HepG2 (cell line): Measurements from ENCODE around the gene ARHGAP33. TPM values are rescaled to one million over a fixed set of nuclear protein-coding genes. Genes with fewer than 3 reads are reported as not detected.

ENCODE experiments used
- ADNP ChIP-seq: sonication (generic); formaldehyde crosslinking; IDR thresholded peaks from 2 replicates; pipeline ENCODE4 v1.4.0; 2020; ENCODE audit warnings: missing genetic modification reagents
- CBX5 ChIP-seq: sonication (generic); formaldehyde crosslinking; IDR thresholded peaks from 2 replicates; pipeline ENCODE4 v1.4.0; 2020; ENCODE audit warnings: missing genetic modification reagents, borderline replicate concordance
- DNMT3B ChIP-seq: conservative IDR thresholded peaks from 2 replicates; pipeline ENCODE4 v1.6.1; 2016; ENCODE audit warnings: missing biosample characterization, control low read depth
- ELF1 ChIP-seq: sonication (generic); formaldehyde crosslinking; IDR thresholded peaks from 2 replicates; pipeline ENCODE4 v1.4.0; 2020; ENCODE audit warnings: missing genetic modification reagents
- FOXK2 ChIP-seq: fragments of 450-650 bp; IDR thresholded peaks from 2 replicates; pipeline ENCODE4 v1.6.1; 2016
- HOXA5 ChIP-seq: sonication (generic); formaldehyde crosslinking; IDR thresholded peaks from 2 replicates; pipeline ENCODE4 v1.4.0; 2020; ENCODE audit warnings: missing genetic modification reagents
- JUN ChIP-seq: sonication (generic); formaldehyde crosslinking; IDR thresholded peaks from 2 replicates; pipeline ENCODE4 v1.4.0; 2020; ENCODE audit warnings: mild to moderate bottlenecking, missing genetic modification reagents
- KAT7 ChIP-seq: IDR thresholded peaks from 2 replicates; pipeline ENCODE4 v1.6.1; 2018; ENCODE audit warnings: borderline replicate concordance, missing compliant biosample characterization
- KDM2A ChIP-seq: sonication (generic); formaldehyde crosslinking; IDR thresholded peaks from 2 replicates; pipeline ENCODE4 v1.4.0; 2020; ENCODE audit warnings: low read depth, missing genetic modification reagents, borderline replicate concordance
- MEIS2 ChIP-seq: sonication (generic); formaldehyde crosslinking; IDR thresholded peaks from 2 replicates; pipeline ENCODE4 v1.9.0; 2021; ENCODE audit warnings: mild to moderate bottlenecking, missing genetic modification reagents
- NCOA5 ChIP-seq: sonication (generic); formaldehyde crosslinking; IDR thresholded peaks from 2 replicates; pipeline ENCODE4 v1.4.0; 2020; ENCODE audit warnings: missing genetic modification reagents
- RELA ChIP-seq: sonication (generic); formaldehyde crosslinking; IDR thresholded peaks from 2 replicates; pipeline ENCODE4 v1.4.0; 2020; ENCODE audit warnings: missing genetic modification reagents
- SOX13 ChIP-seq, 3 experiments: fragments of 450-650 bp in 1 of 3; sonication (generic) in 1 of 3; formaldehyde crosslinking in 1 of 3; IDR thresholded peaks in 2 of 3; conservative IDR thresholded peaks in 1 of 3; 2 replicates each; pipeline versions ENCODE4 v1.5.0 to v1.6.1; 2016 to 2020; ENCODE audit warnings: antibody characterized with exemption in 1 of 3, mild to moderate bottlenecking in 1 of 3, missing compliant biosample characterization in 1 of 3, missing genetic modification reagents in 1 of 3, moderate library complexity in 1 of 3
- TBL1XR1 ChIP-seq: fragments of 150-350 bp; IDR thresholded peaks from 2 replicates; pipeline ENCODE4 v1.6.1; 2014; ENCODE audit warnings: borderline replicate concordance, low read length; ENCODE audit not compliant: partially characterized antibody
- THAP11 ChIP-seq: IDR thresholded peaks from 2 replicates; pipeline ENCODE4 v1.6.1; 2016; ENCODE audit warnings: missing biosample characterization, missing genetic modification reagents
- ZNF263 ChIP-seq: sonication (generic); formaldehyde crosslinking; IDR thresholded peaks from 2 replicates; pipeline ENCODE4 v1.4.0; 2020; ENCODE audit warnings: missing genetic modification reagents
- ZNF292 ChIP-seq: sonication (generic); formaldehyde crosslinking; IDR thresholded peaks from 2 replicates; pipeline ENCODE4 v1.8.1; 2022; ENCODE audit warnings: mild to moderate bottlenecking, low read depth, missing genetic modification reagents, borderline replicate concordance
- ZNF296 ChIP-seq: sonication (generic); formaldehyde crosslinking; conservative IDR thresholded peaks from 2 replicates; pipeline ENCODE4 v1.5.0; 2020; ENCODE audit warnings: mild to moderate bottlenecking, missing genetic modification reagents
- ZNF3 ChIP-seq: IDR thresholded peaks from 2 replicates; pipeline ENCODE4 v1.7.0; 2017; ENCODE audit warnings: inconsistent platforms
- ZNF44 ChIP-seq: sonication (generic); formaldehyde crosslinking; IDR thresholded peaks from 2 replicates; pipeline ENCODE4 v1.5.1; 2020; ENCODE audit warnings: mild to moderate bottlenecking, missing genetic modification reagents
- ZNF605 ChIP-seq: sonication (generic); formaldehyde crosslinking; IDR thresholded peaks from 2 replicates; pipeline ENCODE4 v1.8.0; 2022; ENCODE audit warnings: mild to moderate bottlenecking, missing genetic modification reagents
- ZSCAN20 ChIP-seq: sonication (generic); formaldehyde crosslinking; IDR thresholded peaks from 2 replicates; pipeline ENCODE4 v1.4.0; 2020; ENCODE audit warnings: missing genetic modification reagents, mild to moderate bottlenecking, borderline replicate concordance
- ZSCAN25 ChIP-seq: sonication (generic); formaldehyde crosslinking; IDR thresholded peaks from 2 replicates; pipeline ENCODE4 v1.8.0; 2022; ENCODE audit warnings: mild to moderate bottlenecking, missing genetic modification reagents
- ZSCAN30 ChIP-seq: sonication (generic); formaldehyde crosslinking; IDR thresholded peaks from 2 replicates; pipeline ENCODE4 v1.5.0; 2020; ENCODE audit warnings: mild to moderate bottlenecking, missing genetic modification reagents
- polyA plus RNA-seq, 8 experiments: library from polyadenylated mRNA; depleted of rRNA in 3 of 8; stranded (reverse) in 7 of 8; unstranded in 1 of 8; fragments of >200 nt; fragmentation: Illumina TruSeq in 4 of 8; extraction: Trizol in 4 of 8; gene quantifications; 2 replicates each; pipeline versions ENCODE4 v1.2.1 to v1.2.3, GENCODE V29; 2011 to 2016; ENCODE audit warnings: low read depth in 4 of 8, missing spikeins in 1 of 8, mixed read lengths in 1 of 8; ENCODE audit not compliant: insufficient read depth in 1 of 8
- total RNA-seq, 5 experiments: library from RNA; depleted of rRNA; stranded (reverse); fragments of >200 nt; fragmentation: Illumina TruSeq; extraction: Trizol; gene quantifications; 2 replicates each; pipeline ENCODE4 v1.2.3, GENCODE V29; 2016; ENCODE audit warnings: low read depth in 1 of 5
- TF ChIP-seq, protein P1 (sequence below): IDR thresholded peaks from 2 replicates; pipeline ENCODE4 v1.6.1; 2012; ENCODE audit warnings: low read length, improper control_type of control experiment
- TF ChIP-seq, protein P2 (sequence below): sonication (generic); formaldehyde crosslinking; IDR thresholded peaks from 2 replicates; pipeline ENCODE4 v1.8.1; 2022; ENCODE audit warnings: low read depth, mild to moderate bottlenecking, missing genetic modification reagents
- TF ChIP-seq, protein P3 (sequence below): sonication (generic); formaldehyde crosslinking; IDR thresholded peaks from 2 replicates; pipeline ENCODE4 v1.5.0; 2020; ENCODE audit warnings: missing genetic modification reagents

The ARHGAP33 gene
- total and polyA plus RNA-seq, 2 of the 13 experiments (the other 11 are each of a cell fraction or from before 2014, with no cell fraction given), result 1.3 to 2.7 TPM

DNA sequence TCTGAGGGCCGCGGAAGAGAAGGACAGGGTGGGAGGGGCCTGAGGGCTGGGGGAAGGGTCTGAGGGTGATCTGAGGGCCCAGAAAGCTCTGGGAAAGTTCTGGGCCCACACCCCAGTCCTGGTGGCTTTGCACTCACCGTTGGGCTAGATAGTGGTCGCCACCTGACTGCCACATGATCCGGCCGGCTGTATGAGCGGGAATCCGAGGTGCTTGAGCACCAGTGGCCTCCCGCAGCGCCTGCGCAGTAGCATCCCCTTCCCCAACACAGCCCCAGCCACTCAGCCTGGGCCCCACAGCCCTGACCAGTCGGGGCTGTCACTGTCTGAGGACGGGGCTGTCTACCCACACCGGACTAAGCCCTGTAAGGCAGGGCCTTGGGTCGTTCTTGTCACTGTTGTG lies 22.3 kb downstream of the ARHGAP33 start (continued):
- TF ChIP-seq RELA (CRISPR knock-in tag) (no peak), MEIS2 (peak; percentile 32; the same call in 1 of the 2 replicates), TBL1XR1 (no peak), KAT7 (CRISPR knock-in tag) (no peak), NCOA5 (CRISPR knock-in tag) (no peak), ZSCAN25 (CRISPR knock-in tag) (peak; percentile 56; the same call in 1 of the 2 replicates), ADNP (CRISPR knock-in tag) (no peak), ZNF292 (no peak), ZSCAN20 (no peak), HOXA5 (CRISPR knock-in tag) (0 out of 2 replicates have a peak, but pooled peaks have one; percentile 55), ZNF44 (CRISPR knock-in tag) (no peak), ZNF296 (CRISPR knock-in tag) (no peak), JUN (CRISPR knock-in tag) (0 out of 2 replicates have a peak, but pooled peaks have one; percentile 48), ZNF3 (CRISPR knock-in tag) (no peak), DNMT3B (no peak), THAP11 (0 out of 2 replicates have a peak, but pooled peaks have one; percentile 37), ZNF605 (CRISPR knock-in tag) (peak; percentile 58; the same call in 1 of the 2 replicates), KDM2A (peak; percentile 93), ZSCAN30 (CRISPR knock-in tag) (no peak), FOXK2 (no peak), ELF1 (no peak), ZNF263 (0 out of 2 replicates have a peak, but pooled peaks have one; percentile 29), CBX5 (CRISPR knock-in tag) (no peak), SOX13 (IDR thresholded peaks at IDR 0.05) (no peak), SOX13 (CRISPR knock-in tag; conservative IDR thresholded peaks at IDR 0.05 in 1 of 2, IDR thresholded peaks at IDR 0.05 in 1 of 2) (no peak)
- TF ChIP-seq, protein P1, sequence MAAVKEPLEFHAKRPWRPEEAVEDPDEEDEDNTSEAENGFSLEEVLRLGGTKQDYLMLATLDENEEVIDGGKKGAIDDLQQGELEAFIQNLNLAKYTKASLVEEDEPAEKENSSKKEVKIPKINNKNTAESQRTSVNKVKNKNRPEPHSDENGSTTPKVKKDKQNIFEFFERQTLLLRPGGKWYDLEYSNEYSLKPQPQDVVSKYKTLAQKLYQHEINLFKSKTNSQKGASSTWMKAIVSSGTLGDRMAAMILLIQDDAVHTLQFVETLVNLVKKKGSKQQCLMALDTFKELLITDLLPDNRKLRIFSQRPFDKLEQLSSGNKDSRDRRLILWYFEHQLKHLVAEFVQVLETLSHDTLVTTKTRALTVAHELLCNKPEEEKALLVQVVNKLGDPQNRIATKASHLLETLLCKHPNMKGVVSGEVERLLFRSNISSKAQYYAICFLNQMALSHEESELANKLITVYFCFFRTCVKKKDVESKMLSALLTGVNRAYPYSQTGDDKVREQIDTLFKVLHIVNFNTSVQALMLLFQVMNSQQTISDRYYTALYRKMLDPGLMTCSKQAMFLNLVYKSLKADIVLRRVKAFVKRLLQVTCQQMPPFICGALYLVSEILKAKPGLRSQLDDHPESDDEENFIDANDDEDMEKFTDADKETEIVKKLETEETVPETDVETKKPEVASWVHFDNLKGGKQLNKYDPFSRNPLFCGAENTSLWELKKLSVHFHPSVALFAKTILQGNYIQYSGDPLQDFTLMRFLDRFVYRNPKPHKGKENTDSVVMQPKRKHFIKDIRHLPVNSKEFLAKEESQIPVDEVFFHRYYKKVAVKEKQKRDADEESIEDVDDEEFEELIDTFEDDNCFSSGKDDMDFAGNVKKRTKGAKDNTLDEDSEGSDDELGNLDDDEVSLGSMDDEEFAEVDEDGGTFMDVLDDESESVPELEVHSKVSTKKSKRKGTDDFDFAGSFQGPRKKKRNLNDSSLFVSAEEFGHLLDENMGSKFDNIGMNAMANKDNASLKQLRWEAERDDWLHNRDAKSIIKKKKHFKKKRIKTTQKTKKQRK, result no peak
- TF ChIP-seq, protein P2, sequence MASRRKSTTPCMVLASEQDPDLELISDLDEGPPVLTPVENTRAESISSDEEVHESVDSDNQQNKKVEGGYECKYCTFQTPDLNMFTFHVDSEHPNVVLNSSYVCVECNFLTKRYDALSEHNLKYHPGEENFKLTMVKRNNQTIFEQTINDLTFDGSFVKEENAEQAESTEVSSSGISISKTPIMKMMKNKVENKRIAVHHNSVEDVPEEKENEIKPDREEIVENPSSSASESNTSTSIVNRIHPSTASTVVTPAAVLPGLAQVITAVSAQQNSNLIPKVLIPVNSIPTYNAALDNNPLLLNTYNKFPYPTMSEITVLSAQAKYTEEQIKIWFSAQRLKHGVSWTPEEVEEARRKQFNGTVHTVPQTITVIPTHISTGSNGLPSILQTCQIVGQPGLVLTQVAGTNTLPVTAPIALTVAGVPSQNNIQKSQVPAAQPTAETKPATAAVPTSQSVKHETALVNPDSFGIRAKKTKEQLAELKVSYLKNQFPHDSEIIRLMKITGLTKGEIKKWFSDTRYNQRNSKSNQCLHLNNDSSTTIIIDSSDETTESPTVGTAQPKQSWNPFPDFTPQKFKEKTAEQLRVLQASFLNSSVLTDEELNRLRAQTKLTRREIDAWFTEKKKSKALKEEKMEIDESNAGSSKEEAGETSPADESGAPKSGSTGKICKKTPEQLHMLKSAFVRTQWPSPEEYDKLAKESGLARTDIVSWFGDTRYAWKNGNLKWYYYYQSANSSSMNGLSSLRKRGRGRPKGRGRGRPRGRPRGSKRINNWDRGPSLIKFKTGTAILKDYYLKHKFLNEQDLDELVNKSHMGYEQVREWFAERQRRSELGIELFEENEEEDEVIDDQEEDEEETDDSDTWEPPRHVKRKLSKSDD (CRISPR knock-in tag), result no peak
- TF ChIP-seq, protein P3, sequence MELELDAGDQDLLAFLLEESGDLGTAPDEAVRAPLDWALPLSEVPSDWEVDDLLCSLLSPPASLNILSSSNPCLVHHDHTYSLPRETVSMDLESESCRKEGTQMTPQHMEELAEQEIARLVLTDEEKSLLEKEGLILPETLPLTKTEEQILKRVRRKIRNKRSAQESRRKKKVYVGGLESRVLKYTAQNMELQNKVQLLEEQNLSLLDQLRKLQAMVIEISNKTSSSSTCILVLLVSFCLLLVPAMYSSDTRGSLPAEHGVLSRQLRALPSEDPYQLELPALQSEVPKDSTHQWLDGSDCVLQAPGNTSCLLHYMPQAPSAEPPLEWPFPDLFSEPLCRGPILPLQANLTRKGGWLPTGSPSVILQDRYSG (CRISPR knock-in tag), result no peak
